GM21528 (cell line): ENCODE results near the gene TIMM22.

Experiments used
- ATAC-seq: cut with Tn5 transposase; IDR thresholded peaks from one replicate; pipeline ENCODE4 v1.9.1; 2021; ENCODE audit warnings: mild to moderate bottlenecking, moderate library complexity; ENCODE audit not compliant: unreplicated experiment, low FRiP score

TIMM22 gene

GRCh38 chr17:1000597-1001461, 3.9 kb downstream of the TIMM22 start:
- no peak for ATAC-seq

GRCh38 chr17:1001640-1002411, 4.9 kb downstream of the TIMM22 start:
- no peak for ATAC-seq

GRCh38 chr17:1002412-1002753, 5.5 kb downstream of the TIMM22 start:
- ATAC-seq = no peak

- no peak for ATAC-seq
Measured at GRCh38 chr17:1002771-1003555, 6.0 kb downstream of the TIMM22 start.

- no peak for ATAC-seq
Measured at GRCh38 chr17:1003633-1003971, 6.7 kb downstream of the TIMM22 start.

GRCh38 chr17:1003972-1004768, 7.2 kb downstream of the TIMM22 start:
- ATAC-seq = no peak

- no peak for ATAC-seq
Measured at GRCh38 chr17:1004769-1005295, 7.9 kb downstream of the TIMM22 start.

- no peak for ATAC-seq
Measured at GRCh38 chr17:1005361-1005946, 8.5 kb downstream of the TIMM22 start.

- no peak for ATAC-seq
Measured at GRCh38 chr17:1006054-1006453, 9.1 kb downstream of the TIMM22 start.

GRCh38 chr17:1007310-1008007, 10.5 kb downstream of the TIMM22 start:
- ATAC-seq = no peak

GRCh38 chr17:1008008-1008761, 11.3 kb downstream of the TIMM22 start:
- no peak for ATAC-seq

GRCh38 chr17:1009229-1010085, 12.5 kb downstream of the TIMM22 start:
- no peak for ATAC-seq

- ATAC-seq = no peak
Measured at GRCh38 chr17:1010086-1010450, 13.1 kb downstream of the TIMM22 start.

GRCh38 chr17:1010586-1010985, 13.7 kb downstream of the TIMM22 start:
- no peak for ATAC-seq

- no peak for ATAC-seq
Measured at GRCh38 chr17:1011138-1011537, 14.2 kb downstream of the TIMM22 start.

- ATAC-seq = no peak
Measured at GRCh38 chr17:1011760-1012735, 15.1 kb downstream of the TIMM22 start.
